GM18873 (cell line): Measurements from ENCODE around the gene TICAM2.

ENCODE experiments used
- ATAC-seq: cut with Tn5 transposase; IDR thresholded peaks from one replicate; pipeline ENCODE4 v1.9.1; 2021; ENCODE audit warnings: mild to moderate bottlenecking, moderate library complexity, moderate number of reproducible peaks; ENCODE audit not compliant: unreplicated experiment, low FRiP score

Gene TICAM2

DNA sequence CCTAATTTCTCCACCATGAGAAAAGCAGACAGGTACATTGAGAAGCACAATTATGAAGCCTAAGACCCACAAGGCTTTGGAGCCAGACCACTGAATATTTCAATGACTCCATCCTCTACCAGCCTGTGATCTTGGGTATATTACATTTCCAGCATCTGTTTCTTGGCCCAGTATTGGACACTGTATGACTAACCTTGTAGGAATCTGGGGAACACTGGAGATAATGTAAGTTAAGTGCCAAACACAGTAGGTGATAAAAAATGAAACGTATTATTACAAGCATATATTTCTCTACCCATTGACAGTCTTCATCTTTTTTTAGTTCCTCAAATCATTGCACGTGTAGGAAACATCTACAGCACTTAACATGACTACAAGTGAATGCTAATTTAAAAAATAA lies 29.1 kb downstream of the TICAM2 start:
- ATAC-seq, result no peak

DNA sequence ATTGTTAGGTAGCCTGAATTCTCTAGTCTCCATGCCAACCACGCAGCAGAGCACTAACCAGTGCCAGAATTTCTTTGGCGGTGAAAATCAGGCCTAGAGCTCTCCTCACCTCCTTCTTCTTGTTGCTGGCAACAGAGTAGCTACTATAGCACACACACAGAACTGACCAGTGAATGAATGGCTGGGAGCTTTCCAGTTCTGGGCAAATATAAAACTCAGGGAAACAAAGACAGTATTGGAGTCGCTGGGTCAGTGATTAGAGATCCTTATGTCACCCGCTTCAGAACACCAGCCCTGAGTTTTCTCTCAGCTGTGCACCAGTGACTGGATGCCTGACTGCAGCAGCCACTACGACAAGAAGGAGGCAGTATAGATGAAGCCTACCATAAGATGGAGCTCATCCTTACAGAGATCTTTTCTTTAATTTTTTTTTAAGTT lies 30.8 kb downstream of the TICAM2 start:
- no peak for ATAC-seq

DNA sequence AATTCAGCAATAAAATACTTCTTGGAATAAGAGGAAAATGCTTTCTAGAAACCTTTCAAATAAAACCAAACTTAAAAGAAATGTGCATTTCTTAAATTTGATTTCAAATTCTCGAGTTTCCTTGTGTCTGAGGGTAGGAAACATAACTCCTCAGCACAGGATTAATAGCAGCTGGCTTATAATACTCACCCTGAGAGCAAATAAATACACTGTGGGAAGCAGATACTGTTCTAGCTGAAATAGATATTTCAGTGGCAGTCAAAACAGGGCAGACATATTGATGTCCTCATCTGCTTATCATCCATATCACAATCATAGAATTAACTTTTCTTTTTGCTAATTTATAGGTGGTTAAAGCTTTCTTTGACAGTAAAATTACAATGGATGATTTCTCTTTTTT lies 33.6 kb downstream of the TICAM2 start:
- ATAC-seq, result no peak

DNA sequence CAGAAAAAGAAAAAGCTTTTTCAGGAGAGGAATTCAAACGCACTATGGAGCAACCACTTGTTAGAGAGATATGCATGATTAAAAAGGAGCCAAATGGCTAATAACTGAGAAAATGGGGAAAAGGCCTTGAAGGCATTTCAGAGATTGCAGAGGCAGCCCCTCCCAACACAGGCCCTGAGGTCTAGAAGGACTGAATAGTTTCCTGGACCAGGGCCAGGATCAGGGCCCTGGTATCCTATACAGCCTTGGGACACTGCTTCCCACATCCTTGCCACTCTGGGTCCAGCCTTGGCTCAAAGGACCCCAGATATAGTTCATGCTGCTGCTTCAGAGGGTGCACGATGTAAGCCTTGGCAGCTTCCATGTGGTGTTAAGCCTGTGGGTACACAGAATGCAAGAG lies 37.0 kb downstream of the TICAM2 start:
- ATAC-seq, result no peak

DNA sequence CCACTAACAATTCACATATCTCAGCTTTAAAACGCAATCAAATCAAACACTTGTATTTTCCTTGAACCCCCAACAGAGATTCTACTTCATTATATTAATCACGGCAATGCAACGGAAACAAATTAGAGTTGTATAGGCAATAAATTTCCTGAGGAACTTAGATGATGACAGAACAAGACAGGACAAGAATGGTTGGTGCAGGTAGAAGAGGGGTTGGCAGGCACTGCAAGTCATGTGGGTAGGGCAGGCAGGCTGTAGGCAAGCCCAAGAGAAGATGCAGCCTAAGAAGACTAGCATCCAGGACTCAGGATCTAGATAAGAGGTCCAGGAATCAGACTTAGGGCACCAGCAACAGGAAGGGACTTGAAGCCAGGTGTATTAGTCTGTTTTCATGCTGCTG lies 41.1 kb downstream of the TICAM2 start:
- no peak for ATAC-seq

DNA sequence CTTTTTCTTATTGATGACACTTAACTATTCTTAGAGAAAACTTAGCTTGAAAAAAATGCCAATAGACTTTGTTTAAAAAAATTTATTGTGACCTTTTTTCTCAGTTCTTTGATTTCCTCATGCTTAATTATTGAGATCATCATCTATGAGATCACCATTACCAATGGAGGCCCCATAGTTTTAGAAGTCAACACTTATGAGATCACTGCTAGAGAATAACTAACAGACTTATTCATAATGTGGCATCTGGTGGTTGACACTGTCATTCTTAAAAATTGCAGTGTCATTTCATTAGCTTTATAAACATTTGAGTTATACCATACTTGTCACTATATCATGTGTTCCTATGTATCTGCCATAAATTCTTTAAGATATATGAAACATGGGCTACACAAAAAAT lies 42.8 kb downstream of the TICAM2 start:
- no peak for ATAC-seq

DNA sequence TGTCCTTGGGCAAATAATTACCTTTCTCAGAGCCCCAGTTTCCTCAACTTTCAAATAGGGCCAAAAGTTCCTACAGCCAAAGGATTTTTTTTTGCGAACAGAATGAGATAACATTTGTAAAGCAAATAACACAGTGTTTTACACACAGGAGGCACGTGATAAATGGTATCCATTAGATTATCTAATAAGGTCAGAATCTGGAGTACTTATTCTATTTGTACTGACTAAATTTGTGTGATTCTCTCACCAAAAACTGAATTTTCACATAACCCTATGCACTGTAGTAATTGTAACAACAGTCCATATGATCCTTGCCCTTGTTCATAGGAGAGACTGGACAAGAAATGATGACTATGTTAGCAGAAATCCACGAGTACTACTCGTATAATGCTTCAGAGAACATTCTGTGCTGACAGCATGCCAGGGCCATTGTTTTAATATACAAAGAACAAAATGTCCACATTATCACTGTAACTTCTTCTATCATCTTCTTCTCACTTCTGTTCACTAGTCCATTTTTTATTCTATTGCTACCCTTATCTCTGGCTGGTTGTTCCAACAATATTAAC lies 43.8 kb downstream of the TICAM2 start:
- no peak for ATAC-seq

DNA sequence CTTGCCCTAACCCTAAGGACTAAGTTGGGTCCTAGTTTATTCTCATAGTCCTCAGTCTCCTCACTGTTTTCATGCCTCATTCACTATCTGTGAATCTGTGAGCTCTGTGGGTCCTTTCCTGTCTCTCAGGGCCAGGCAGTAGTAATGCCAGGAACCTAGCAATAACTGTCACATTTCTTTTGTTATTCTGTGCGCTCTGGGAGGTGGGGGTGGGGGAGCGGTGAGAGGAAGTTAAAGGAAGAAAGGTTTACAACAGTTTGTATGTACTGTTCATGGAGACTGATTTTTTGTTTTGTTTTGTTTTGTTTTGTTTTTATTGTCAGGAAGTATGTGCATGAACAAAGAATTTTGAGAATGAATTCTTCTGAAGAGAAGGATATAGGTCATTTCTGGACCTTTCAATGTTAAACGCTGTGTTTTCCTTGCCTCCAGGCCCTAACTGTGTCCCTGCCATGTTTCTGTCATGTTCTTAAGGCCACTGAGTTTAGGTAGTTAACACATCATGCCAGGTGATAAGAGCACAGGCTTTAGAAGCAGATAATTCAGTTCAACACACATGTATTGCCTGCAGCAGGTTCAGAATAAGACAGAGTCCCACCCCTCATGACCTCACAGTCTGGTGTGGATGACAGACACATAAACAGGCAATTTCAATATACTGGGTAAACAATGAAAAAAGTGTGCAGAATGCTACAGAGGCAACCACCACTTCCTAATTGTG lies 44.5 kb downstream of the TICAM2 start:
- no peak for ATAC-seq

DNA sequence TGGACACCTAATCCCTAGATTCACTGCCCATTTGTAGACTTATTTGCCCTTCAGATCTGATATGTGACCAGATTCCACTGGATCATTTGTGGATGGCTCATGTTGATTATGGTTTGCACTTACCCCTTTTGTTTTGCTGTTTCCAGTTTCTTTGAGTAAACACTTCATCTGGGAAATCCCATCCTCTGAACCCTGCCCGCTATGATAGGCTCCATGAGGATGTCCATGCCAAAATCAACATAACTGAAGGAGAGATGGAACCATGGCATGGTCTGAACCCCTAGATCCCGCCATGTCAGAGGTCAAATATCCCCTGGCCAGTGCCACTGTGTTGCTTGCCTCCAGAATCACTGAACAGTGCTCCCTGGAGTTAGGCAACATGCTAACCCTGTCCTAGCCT lies 46.0 kb downstream of the TICAM2 start:
- no peak for ATAC-seq

DNA sequence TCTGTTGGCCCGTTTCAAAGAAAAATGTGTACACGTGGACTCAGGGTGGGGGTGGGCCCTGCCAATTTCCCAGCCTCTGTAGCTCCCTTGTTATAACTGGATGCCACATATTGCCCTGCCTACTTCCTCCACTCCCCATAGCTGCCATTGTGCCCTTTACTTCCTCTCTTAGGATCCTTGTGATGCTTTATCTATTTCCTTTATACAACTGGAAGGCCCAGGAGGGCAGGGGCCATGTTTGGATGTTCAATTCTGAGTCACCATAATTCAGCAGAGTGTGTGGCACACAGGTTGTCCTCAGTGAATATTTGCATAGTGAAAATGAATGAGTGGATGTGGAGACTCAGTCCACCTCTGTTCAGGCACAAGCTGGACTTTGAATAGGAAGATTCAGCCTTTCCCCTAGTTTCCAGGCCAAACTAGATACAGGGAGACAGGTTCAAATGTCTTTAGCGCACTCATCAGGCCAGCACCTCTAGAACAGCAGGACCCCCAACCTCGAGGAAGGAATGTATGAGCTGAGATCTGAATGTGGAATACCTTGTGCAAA lies 47.1 kb downstream of the TICAM2 start:
- ATAC-seq, result no peak

DNA sequence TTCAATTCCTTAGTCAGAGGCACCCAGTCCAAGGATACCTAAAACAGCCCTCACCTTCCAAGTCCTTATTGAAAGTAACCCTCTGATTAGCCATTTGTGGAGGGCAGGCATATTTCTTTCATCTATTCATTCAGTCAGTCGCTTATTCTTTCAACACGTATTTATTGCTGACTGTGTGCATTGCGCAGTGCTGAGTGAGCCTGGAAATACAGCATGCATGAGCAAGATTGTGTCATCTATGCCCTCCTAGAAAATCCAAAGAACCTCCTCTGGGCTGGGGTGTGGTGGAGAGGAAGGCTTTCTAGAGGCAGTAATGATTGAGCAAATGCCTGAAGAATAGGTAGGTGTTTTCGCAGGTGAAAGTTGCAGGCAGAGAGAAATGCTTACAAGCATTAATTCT lies 49.2 kb downstream of the TICAM2 start:
- no peak for ATAC-seq

DNA sequence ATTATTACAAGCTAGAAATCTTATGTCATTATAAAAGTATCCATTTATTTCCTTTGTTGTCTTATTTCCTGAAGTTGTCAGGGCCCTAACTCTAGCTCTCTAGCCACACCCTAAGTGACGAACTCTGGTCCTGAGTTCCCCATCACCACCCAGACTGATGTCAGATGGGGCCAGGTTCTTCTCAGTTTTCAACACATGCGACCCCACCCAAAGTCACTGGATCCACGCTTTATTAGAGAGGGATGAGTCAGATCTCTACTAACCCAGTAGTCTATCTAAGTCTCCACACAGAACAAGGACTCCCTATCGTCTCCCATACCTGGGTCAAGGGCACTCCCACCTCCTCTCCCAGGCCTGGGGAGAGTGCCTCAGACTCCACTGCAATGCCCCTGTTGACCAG lies 50.9 kb downstream of the TICAM2 start:
- no peak for ATAC-seq

DNA sequence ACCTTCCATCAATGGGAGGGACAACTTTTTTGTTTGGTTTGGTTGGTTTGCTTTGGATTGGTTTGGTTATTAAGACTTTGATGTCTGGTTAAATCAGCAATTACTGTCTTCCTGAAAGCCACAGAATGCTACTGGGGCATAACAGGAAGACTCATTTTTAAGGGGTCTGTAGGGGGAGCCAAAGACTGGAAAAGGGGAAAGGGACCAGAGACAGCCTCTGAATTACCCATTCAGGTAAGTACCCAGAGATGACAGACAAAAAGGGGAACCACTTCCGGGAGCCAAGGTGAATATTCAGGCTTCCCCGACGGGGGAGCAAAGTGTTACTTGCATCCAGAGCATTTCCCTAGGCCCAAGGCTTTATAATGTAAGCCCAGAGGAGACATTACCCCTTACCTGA lies 53.1 kb downstream of the TICAM2 start:
- ATAC-seq, result no peak

DNA sequence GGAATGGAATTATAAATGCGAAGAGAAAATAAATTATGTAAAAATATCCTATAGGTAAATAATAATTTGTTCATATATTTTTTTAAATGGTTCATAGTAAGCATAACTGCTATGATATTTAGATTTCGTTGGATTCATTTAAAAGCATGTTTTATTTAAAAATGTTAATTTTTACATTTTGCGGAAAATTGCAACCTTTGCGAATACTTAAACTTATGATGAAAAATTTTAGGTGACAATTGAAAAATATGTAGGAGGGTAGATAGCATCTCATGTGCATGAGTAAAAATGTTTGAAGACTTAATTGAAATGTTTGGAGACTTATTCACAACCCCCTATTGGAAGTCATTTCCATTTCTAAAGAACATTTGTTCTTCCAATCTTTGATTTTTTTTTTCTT lies 53.6 kb downstream of the TICAM2 start:
- no peak for ATAC-seq

DNA sequence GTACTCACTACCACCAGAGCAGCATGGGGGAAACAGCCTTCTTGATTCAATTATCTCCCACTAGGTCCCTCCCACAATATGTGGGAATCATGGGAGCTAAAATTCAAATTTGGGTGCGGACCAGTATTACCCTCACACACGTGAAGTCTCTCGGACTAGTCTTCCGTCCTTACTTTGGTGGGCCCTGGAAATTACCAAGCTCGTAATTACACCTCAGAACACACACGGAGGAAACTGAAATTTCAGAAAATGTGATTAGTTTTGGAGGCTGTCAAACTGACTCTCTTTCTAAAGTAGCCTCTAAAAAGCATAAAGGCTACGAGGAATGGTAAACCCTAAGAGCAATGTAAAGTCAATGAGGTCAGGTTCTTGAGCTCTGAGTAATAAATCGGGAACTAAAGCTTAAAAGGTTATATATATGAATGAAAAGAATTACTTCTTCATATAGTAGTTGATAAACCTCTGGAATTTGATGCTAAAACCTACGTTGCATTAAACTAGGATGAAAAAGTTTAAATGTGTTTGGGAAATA lies 56.9 kb downstream of the TICAM2 start:
- no peak for ATAC-seq

DNA sequence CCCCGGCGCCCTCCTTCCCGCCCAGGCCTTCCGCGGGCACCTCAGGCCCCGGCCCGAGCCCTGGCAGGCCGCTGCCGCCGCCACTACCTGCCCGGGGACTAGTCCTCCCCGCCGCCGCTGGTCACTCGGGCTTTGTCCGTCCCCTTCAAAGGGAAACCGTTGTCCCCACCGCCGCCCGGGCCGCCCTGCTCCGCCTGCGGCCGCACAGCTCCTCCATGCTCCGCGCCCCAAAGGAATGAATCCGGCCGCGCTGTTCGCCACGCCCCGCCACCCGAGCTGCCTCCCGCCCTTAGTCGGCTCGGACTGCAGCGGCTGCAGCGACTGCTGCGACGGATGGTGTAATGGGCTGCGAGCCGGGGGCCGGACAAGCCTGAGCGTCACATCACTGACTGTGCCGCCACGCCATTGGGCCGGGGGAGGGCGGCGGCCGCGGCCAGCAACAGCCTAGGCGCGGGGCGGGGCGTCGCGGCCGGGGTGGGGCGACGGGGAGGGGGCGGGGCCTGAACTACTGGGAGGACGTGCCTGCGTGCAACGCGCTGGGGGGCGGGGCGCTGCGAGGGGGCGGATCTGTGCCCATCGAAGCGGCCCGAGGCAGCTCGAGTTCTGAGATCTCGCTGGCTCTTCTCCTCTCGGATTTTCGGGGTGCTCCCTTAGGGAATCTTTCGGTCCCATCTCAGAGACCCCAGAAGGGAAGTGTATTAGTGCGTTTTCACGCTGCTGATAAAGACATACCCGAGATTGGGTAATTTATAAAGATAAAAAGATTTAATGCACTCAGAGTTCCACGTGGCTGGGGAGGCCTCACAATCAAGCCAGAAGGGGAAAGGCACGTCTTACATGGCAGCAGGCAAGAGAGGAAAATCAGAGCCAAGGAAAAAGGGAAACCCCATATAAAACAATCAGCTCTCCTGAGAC lies 57.6 kb downstream of the TICAM2 start, which contains the start of gene FEM1C:
FEM1C (minus strand) TSS at position 340 of the 915 bp plus-strand sequence. CDS start 1,282 bp downstream, outside the sequence.
- ATAC-seq, result peak; percentile 95

DNA sequence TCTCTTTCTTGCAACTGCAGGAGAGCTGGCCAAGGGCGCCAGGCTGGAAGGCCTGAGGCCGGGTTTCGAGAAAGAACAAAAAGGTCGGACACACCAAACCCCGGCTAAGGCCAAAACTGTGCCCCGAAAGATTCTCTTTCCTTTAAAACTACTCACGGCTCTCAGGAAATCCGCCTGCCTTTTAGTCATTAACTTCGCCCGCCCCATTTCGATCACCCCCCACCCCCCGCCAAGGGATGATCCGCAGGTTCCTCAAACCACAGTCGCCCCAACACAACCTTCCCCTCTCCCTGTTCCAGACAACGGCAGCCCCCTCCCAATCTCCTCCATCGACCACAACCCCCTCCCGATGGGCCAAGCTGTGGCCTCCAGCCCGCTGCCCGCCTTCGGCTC lies 58.2 kb downstream of the TICAM2 start:
- no peak for ATAC-seq

DNA sequence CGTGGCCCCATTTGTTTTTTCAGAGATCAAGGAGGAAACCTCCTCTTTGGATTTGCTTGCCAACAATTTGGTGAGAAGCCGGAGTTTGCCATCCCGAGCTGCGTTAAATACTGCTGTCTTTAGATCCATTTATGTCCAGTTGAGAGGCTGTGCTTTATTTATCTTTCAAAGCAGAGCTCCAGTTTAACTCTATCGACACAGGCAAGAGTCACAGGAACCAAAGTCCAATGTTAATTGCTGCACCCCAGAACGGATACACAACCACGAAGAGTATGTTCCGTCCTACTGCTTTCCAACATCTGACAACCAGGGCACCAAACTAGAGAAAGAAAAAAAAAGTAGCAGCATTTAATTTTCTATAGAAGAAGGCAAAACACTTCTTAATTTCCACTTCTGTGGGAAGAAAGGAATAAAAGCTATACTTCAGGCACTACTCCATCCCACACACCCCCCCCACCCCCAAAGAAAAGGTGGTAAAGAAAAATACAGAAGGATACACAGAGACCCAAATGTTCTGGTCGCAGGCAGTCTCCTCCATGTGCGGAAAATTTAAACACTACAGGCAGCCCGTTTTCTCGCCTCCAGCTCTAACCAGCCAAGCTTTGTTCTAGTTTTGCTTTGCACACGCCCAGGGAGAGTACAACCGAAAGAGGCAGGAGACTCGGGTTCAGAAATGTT lies 58.8 kb downstream of the TICAM2 start:
- peak; percentile 16 for ATAC-seq

DNA sequence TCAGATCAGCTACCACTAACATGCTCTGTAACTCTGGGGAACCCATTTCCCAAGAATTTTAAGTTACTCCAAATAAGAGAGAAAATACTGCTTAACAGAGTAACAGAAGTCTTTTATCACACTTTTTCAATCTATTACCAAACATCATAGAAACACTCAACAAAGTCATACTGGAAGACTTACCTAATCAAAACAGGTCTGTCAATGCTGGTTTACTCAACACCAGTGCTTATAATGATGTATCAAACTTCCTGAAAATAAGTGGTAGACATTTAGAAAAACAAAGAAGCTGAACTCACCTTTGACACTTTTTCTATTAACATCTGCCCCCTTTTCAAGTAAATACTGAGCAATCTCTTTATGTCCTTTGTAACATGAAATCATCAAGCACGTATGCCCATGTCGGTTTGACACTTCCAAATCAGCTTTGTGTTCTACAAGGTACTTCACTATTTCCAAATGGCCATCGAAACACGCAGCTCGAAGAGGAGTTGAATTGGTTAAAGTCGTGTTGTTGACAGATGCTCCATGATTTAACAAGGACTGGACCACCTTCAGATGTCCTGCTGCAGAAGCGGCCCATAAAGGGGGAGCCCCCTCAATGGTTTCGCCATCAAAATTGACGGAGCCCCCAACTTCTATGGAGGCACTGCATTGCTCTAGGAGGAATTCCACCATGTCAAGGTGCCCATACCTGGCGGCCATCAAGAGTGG lies 59.5 kb downstream of the TICAM2 start:
- ATAC-seq, result no peak

DNA sequence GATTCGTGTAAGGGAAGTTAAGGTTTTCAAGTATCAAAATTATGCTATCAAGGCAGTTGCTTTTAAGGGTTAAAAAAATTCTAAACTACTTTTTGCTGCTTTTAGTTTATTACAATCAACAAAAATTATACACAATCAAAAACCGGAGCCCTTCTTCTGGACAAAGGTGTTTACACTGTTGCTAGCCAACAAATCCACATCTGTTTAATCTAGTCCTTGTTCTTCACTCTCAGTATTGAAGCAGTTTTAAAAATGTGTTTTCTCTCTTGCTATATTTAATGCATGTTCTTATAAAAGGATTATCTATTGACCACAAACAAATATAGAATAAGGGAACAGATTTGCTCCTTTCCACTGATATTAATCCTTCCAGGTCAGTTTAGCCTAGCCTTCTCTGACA lies 60.2 kb downstream of the TICAM2 start:
- ATAC-seq, result no peak
